Measurements from ENCODE around the gene CHST3.

- TF ChIP-seq POLR2AphosphoS5 (IDR thresholded peaks at IDR 0.05): no peak
- TF ChIP-seq CTCF (IDR thresholded peaks at IDR 0.05): no peak
These were observed 9.7 kb downstream of the CHST3 start for GRCh38 chr10:71973777-71974488.

All from suprapubic skin (tissue), 3 donors.